T-helper 2 cell treated with Interferon-gamma antibody and Interleukin-4, amounts not matched to agents 5 μg/mL and 100 μg/mL, for 36 hours (primary cell): ENCODE results near the gene SLC19A1.

Source experiments
- DNase-seq: peaks from one replicate; pipeline ENCODE4 v3.0.0; 2021; ENCODE audit warnings: low spot score
- H3K27ac Mint-ChIP-seq: one replicate; pipeline ENCODE4 v1.8.0; 2021; ENCODE audit warnings: mild to moderate bottlenecking, mixed read lengths
- H3K27me3 Mint-ChIP-seq: one replicate; pipeline ENCODE4 v1.8.0; 2021; ENCODE audit warnings: low read depth, mixed read lengths
- H3K36me3 Mint-ChIP-seq: one replicate; pipeline ENCODE4 v1.8.0; 2021; ENCODE audit warnings: low read depth, mixed read lengths
- H3K4me1 Mint-ChIP-seq: one replicate; pipeline ENCODE4 v1.8.0; 2021; ENCODE audit warnings: low read depth, mixed read lengths
- H3K4me3 Mint-ChIP-seq: one replicate; pipeline ENCODE4 v1.8.0; 2022; ENCODE audit warnings: mild to moderate bottlenecking, moderate library complexity, mixed read lengths
- H3K9me3 Mint-ChIP-seq: one replicate; pipeline ENCODE4 v1.8.0; 2021; ENCODE audit warnings: mixed read lengths

Gene SLC19A1

DNA sequence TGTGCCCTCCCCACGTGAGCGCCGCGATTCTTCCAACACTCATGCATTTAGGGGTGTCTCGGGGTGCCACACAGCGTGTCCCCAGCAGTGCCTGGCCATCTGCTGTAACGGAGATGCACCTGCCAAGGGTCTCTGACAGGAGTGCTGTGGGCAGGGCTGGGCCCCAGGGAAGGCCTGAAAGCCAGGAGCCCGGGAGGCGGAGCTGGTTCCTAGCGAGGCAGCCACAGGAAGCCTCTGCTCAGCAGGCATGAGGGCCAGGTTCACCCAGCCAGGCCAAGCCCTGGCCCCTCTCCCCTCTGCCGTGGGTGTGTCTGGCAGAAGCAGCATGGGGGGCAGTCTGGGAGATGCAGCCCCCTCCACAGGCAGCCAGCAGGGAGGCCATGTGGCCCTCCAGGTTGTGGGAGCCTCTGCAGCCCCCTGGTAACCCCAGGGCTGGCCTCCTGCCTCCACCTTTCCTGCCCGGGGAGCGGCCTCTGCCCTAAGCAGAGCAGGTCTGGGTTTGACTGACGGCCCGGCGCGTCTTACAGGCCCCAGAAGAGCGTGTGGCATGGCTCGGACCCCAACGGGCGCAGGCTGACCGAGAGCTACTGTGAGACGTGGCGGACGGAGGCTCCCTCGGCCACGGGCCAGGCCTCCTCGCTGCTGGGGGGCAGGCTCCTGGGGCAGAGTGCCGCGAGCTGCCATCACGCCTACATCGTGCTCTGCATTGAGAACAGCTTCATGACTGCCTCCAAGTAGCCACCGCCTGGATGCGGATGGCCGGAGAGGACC is 30.4 kb downstream of the SLC19A1 start:
- Mint-ChIP-seq H3K4me1 (no peaks in the 10 kb centered on the region), H3K27ac (no peak overlapping the region), H3K27me3 (no peaks in the 10 kb centered on the region), H3K9me3 (no peaks in the 10 kb centered on the region), H3K36me3 (peaks cover 4% of the 10 kb centered on the region), H3K4me3 (no peak overlapping the region)
- DNase-seq = no peak

- H3K27me3 Mint-ChIP-seq = no peaks in the 10 kb centered on the region
- no peak overlapping the region for H3K27ac Mint-ChIP-seq
- peaks cover 4% of the 10 kb centered on the region for H3K36me3 Mint-ChIP-seq
Measured at GRCh38 chr21:45511007-45511406, 31.2 kb downstream of the SLC19A1 start.

GRCh38 chr21:45510466-45510955 is 31.7 kb downstream of the SLC19A1 start:
- no peaks in the 10 kb centered on the region for H3K4me1 Mint-ChIP-seq
- H3K27ac Mint-ChIP-seq = no peak overlapping the region
- no peaks in the 10 kb centered on the region for H3K9me3 Mint-ChIP-seq
- DNase-seq = no peak
- H3K27me3 Mint-ChIP-seq = no peaks in the 10 kb centered on the region
- H3K36me3 Mint-ChIP-seq = peaks cover 4% of the 10 kb centered on the region
- no peak overlapping the region for H3K4me3 Mint-ChIP-seq

More at GRCh38 chr21:45511007-45511406, 31.2 kb downstream of the SLC19A1 start:
- Mint-ChIP-seq H3K4me3 (no peak overlapping the region), H3K9me3 (no peaks in the 10 kb centered on the region), H3K4me1 (no peaks in the 10 kb centered on the region)
- no peak for DNase-seq

DNA sequence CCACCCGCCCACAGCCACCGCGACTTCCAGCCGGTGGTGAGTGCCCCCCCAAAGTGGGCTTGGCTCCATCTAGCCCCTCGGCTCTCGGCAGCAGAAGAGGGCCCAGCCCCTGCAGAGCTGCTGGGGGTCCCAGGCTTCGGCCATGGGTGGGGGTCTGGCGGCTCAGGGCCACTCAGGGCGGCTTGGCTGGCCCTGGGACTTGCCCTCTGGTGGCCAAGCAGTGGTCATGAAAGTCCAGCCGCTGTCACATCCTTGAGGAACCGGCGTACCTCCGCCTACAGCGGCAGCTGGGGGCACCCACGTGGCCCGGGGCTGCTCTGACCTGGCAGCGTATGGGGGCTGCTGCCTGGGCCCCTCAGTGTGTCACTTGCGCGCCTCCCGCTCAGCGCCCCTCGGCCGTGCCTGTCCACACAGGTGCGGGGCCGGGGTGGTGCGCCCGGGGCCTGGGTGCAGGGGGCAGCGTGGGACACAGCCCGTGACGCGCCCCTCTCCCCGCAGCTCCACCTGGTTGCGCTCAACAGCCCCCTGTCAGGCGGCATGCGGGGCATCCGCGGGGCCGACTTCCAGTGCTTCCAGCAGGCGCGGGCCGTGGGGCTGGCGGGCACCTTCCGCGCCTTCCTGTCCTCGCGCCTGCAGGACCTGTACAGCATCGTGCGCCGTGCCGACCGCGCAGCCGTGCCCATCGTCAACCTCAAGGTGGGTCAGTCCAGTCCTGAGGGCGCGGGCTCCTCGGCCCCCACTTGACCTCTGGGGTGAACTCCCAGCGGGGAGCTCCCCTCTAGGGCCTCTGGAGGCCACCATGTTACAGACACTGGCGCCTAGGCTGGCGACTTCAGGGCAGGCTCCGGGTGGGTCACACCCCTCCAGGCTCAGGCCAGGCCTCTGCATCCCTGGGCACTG is 32.4 kb downstream of the SLC19A1 start:
- Mint-ChIP-seq H3K4me1 (no peaks in the 10 kb centered on the region), H3K27me3 (no peaks in the 10 kb centered on the region), H3K9me3 (no peaks in the 10 kb centered on the region), H3K4me3 (no peak overlapping the region), H3K36me3 (peaks cover 2% of the 10 kb centered on the region), H3K27ac (no peak overlapping the region)
- DNase-seq = no peak

GRCh38 chr21:45508607-45509565 is 33.4 kb downstream of the SLC19A1 start:
- Mint-ChIP-seq H3K9me3 (no peaks in the 10 kb centered on the region), H3K4me1 (no peaks in the 10 kb centered on the region), H3K36me3 (peaks cover 2% of the 10 kb centered on the region), H3K4me3 (no peak overlapping the region), H3K27ac (peak overlapping the region; percentile 7), H3K27me3 (no peaks in the 10 kb centered on the region)
- DNase-seq = no peak

- H3K9me3 Mint-ChIP-seq = no peaks in the 10 kb centered on the region
- peak overlapping the region; percentile 41 for H3K27ac Mint-ChIP-seq
- no peaks in the 10 kb centered on the region for H3K27me3 Mint-ChIP-seq
- no peaks in the 10 kb centered on the region for H3K4me1 Mint-ChIP-seq
- H3K36me3 Mint-ChIP-seq = no peaks in the 10 kb centered on the region
- H3K4me3 Mint-ChIP-seq = no peak overlapping the region
- no peak for DNase-seq
Measured at GRCh38 chr21:45507888-45508508, 34.2 kb downstream of the SLC19A1 start.

GRCh38 chr21:45507523-45507875 is 34.7 kb downstream of the SLC19A1 start:
- H3K4me1 Mint-ChIP-seq = no peaks in the 10 kb centered on the region
- no peaks in the 10 kb centered on the region for H3K9me3 Mint-ChIP-seq
- no peaks in the 10 kb centered on the region for H3K27me3 Mint-ChIP-seq
- no peaks in the 10 kb centered on the region for H3K36me3 Mint-ChIP-seq
- no peak overlapping the region for H3K4me3 Mint-ChIP-seq
- H3K27ac Mint-ChIP-seq = peak overlapping the region; percentile 41
- DNase-seq = no peak

- Mint-ChIP-seq H3K36me3 (no peaks in the 10 kb centered on the region), H3K27ac (no peak overlapping the region), H3K4me1 (no peaks in the 10 kb centered on the region), H3K9me3 (no peaks in the 10 kb centered on the region), H3K4me3 (no peak overlapping the region), H3K27me3 (no peaks in the 10 kb centered on the region)
- no peak for DNase-seq
Measured at GRCh38 chr21:45506836-45507522, 35.3 kb downstream of the SLC19A1 start.

DNA sequence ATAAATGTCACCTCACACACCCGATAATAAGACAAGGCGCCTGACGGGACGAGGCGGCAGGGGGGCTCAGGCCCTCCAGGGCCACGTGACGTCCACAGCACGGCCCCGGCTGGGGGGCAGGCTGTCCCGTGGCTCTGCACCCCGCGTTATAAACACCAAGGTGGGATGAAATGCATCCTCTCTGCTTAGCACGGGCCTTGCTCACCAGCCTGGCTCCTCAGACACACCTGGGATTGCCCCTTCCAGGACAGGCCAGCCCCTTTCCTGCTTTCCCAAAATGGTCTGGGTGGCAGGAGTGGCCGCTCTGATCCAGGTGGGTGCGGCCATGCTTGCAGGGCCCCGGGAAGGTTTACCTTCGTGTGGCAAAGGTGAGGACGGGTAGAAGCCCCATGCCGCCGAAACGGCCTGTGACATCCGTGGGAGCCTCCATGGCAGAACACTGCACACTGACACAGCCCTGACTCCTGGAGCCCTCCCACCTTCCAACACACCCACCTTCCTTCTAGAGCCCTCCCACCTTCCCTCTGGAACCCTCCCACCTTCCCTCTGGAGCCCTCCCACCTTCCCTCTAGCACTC is 35.9 kb downstream of the SLC19A1 start:
- Mint-ChIP-seq H3K4me3 (no peak overlapping the region), H3K27ac (no peak overlapping the region), H3K36me3 (no peaks in the 10 kb centered on the region), H3K4me1 (no peaks in the 10 kb centered on the region), H3K9me3 (no peaks in the 10 kb centered on the region), H3K27me3 (no peaks in the 10 kb centered on the region)
- DNase-seq = no peak

GRCh38 chr21:45505416-45506021 is 36.7 kb downstream of the SLC19A1 start:
- Mint-ChIP-seq H3K27me3 (no peaks in the 10 kb centered on the region), H3K36me3 (no peaks in the 10 kb centered on the region), H3K9me3 (no peaks in the 10 kb centered on the region), H3K27ac (no peak overlapping the region), H3K4me3 (no peak overlapping the region), H3K4me1 (no peaks in the 10 kb centered on the region)
- DNase-seq = no peak

GRCh38 chr21:45504516-45505415 is 37.5 kb downstream of the SLC19A1 start:
- no peak for DNase-seq
- H3K4me1 Mint-ChIP-seq = no peaks in the 10 kb centered on the region
- H3K9me3 Mint-ChIP-seq = no peaks in the 10 kb centered on the region

More at GRCh38 chr21:45504516-45505415, 37.5 kb downstream of the SLC19A1 start:
- Mint-ChIP-seq H3K4me3 (no peak overlapping the region), H3K27me3 (no peaks in the 10 kb centered on the region), H3K36me3 (no peaks in the 10 kb centered on the region), H3K27ac (no peak overlapping the region)
